DMS114 treated with DMSO at 0.1 percent for 48 hours (cell line): ENCODE measurements around the gene SH3GL2.

Experiments used
- DNase-seq: peaks from one replicate; lab custom pipeline; 2025; ENCODE audit not compliant: unreplicated experiment; lab: John Stamatoyannopoulos, UW

The SH3GL2 gene

GRCh38 chr9:17609312-17610005, 30.6 kb downstream of the SH3GL2 start:
- no peak for DNase-seq

GRCh38 chr9:17611342-17611741, 32.5 kb downstream of the SH3GL2 start:
- no peak for DNase-seq

- no peak for DNase-seq
Observed at GRCh38 chr9:17611917-17612316, 33.1 kb downstream of the SH3GL2 start.

- DNase-seq: no peak
Observed at GRCh38 chr9:17613758-17614157, 34.9 kb downstream of the SH3GL2 start.

DNA sequence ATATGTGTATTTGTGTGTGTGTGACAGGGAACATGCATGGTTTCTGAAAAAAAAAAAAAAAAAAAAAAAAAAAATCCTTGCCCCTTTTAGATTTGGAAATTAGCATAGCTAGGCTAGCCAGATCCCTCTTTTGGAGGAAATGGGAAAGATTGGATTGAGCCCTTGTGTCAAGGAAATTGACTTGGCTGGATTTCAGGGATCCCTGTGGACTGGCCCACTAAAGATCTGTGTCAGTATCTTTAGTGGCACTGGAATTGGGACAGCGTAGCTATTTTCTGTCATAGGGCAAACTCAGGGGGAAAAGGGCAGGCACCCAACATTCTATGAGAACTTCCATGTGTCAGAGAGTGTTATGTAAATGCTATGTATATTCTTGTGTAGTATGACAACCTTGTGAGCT, 35.4 kb downstream of the SH3GL2 start:
- DNase-seq: no peak

GRCh38 chr9:17614903-17615302, 36.0 kb downstream of the SH3GL2 start:
- no peak for DNase-seq

GRCh38 chr9:17622141-17622540, 43.3 kb downstream of the SH3GL2 start:
- DNase-seq: no peak

DNA sequence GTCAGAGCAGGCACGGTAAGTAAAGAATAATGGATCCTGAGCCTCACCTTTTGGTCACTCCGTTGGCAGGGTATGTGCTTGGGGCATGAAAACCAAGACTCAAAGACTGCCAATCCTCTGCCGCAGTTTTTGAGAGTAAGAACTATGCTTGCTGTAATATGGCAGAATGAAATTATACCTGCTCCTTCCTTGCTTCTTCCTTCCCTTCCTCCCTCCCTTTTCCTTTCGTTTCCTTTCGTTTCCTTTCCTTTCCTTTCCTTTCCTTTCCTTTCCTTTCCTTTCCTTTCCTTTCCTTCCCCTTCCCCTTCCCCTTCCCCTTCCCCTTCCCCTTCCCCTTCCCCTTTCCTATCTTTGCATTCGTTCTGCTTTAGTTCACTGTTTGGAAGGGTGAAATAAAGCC, 43.9 kb downstream of the SH3GL2 start:
- DNase-seq: no peak

GRCh38 chr9:17623965-17624364, 45.1 kb downstream of the SH3GL2 start:
- no peak for DNase-seq

DNA sequence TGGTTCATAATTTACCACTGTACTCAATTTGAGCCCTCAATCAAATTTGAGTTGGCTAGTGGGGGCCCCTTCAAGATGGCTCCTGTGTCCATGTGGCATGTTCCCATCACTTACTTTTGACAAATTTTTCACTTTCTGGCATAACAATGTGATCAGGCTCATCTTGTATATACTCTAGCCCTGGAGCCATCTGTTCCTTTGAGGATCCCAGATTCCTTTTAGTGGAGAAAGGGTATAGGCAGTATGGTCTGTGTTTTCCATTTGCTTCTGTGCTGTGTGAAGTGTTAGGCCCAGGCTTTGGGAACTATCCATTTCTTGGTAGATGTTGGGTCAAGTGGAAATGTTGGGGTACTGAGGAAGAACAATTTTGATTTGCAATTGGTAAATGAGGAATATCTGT, 45.7 kb downstream of the SH3GL2 start:
- no peak for DNase-seq

- DNase-seq: no peak
Observed at GRCh38 chr9:17625644-17626388, 47.0 kb downstream of the SH3GL2 start.

DNA sequence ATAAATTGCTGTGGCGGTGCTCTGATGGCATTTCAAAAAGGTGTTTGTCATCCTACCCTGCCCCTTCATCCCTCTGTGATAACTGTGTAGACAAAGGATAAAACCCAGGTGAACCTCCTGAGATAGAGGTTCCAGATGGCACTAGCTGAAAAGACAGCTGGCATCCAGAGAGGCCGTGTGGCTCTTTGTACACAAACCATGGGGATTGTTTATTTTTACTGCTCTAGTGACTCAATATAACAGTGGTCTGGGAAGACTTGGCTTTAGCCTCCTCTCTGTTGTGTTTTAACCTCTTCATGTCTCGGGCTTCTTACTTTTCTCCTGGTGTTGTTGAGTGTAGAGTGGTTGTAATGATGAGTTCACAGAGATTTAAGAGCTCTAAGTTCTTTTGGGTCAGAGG, 48.8 kb downstream of the SH3GL2 start:
- DNase-seq: no peak

- DNase-seq: no peak
Observed at GRCh38 chr9:17628624-17629023, 49.8 kb downstream of the SH3GL2 start.

GRCh38 chr9:17630531-17630949, 51.7 kb downstream of the SH3GL2 start:
- DNase-seq: no peak

GRCh38 chr9:17631396-17631795, 52.5 kb downstream of the SH3GL2 start:
- no peak for DNase-seq

- no peak for DNase-seq
Observed at GRCh38 chr9:17632994-17633393, 54.1 kb downstream of the SH3GL2 start.

- DNase-seq: no peak
Observed at GRCh38 chr9:17635115-17635890, 56.4 kb downstream of the SH3GL2 start.

DNA sequence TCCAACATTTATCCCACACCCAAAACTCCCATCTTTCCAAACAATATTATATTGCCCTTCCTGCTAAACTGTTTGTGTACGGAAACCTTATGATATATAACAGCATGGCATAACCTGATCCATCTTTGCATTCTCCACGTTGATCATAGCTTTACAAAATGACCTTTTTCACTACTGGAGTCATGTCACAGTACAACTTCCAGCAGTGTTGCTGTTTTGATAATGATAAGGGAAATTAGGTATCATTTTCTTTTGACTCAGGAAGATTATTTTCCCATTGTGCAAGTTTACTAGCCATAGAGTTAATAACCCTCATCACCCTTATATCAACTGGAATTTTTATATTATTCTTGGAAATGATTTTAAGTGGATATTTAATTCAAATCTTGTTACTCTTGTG, 57.5 kb downstream of the SH3GL2 start:
- DNase-seq: no peak

DNA sequence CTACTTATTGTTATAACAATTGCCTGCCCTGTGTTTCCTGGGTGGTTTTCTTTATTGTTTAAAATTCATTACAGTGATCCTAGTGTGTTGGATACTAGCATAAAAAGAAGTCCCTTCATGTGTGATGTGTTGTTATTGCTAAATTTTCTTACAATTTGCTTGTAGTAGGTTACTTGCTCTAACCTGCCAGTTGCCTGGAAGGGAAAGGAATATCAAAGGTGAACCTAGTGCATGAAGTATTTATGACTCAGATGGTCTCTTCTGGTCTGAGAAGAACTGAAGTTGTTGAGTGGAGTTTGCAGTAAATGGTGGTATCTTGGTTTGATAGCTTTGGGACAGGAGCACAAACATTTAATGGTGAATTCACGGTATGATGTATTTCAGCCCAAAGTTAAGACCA, 58.0 kb downstream of the SH3GL2 start:
- no peak for DNase-seq

- DNase-seq: no peak
Observed at GRCh38 chr9:17637229-17637628, 58.4 kb downstream of the SH3GL2 start.

DNA sequence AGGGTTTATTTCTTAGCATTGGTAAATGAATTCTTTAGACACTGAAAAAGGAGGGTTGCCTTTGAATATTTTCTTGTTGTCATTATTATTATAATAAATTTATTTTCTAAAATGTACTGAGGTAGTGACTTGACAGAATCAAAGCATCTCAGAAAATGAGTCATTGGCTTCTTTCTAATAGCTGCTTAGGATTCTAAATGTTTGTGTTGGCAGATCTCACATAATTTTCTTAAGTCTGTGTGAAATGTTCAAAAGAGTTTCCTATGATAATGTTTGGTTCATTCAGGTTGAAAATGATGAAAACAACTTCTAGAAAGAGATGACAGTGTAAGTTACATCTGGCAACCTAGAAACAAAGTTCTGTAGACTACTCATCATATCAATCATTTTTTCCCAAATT, 69.7 kb downstream of the SH3GL2 start:
- DNase-seq: no peak

DNA sequence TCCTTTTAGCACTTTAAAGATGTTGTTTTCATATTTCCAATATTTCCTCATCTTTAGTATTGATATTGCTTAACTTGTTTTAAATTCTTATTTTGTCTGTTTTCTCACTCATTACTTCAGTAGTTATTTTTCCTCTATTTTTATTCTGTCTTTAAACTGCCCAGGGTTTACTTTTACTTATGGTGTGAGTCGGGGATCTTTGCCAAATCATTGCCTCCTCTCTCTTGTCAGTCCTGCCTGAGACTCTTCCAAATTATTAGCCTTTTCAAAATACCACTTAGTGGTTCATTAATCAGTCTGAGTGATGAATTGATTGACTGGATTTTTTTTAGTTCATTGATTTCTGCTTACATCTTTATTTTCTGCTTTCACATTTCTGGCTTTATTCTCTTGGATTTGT, 72.9 kb downstream of the SH3GL2 start:
- DNase-seq: no peak
